Stimulated activated CD4-positive, alpha-beta T cell treated with anti-CD3 and anti-CD28 coated beads, Interleukin-1b, Interleukin-23, amount 100 ng/mL, for 1 hour (primary cell): Measurements from ENCODE around the gene ZNF710.
"Not testable (repeated sequence)": the region's sequence is repeated elsewhere in the genome, so short reads cannot be mapped to it uniquely, and the experiment has no call there.

Experiments
- DNase-seq, 2 donors: peaks; one replicate each; pipeline ENCODE4 v3.0.0-alpha.2; 2020; ENCODE audit warnings: low read depth in 2 of 2

Gene ZNF710

DNA sequence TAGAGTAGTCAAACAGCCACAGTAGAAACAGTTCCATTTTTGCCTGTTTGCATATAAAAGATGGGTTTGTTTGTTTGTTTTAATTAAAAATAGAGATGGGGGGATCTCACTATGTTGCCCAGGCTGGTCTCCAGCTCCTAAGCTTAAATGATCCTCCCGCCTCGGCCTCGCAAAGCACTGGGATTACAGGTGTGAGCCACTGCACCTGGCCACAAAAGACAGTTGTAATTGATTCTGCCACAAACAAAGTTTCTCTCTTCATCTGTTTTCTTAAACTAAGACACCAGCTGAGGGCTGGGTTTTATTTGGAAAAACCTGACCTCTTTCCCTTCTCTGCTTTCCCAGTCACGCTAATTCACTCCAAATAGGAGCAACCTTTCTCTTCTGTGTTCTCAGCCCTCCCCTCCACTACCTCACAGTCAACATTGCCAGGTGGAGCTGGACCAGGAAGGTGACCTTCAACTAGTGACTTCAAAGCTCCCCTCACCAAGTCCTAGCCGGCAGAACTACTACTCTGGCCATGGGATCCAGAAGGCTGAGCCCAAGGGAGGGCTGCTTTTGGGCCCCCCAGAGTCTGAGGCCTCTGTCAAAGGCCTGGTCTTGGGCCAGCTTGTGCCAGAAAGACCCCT lies 102.7 kb downstream of the ZNF710 start:
- DNase-seq = no peak

DNA sequence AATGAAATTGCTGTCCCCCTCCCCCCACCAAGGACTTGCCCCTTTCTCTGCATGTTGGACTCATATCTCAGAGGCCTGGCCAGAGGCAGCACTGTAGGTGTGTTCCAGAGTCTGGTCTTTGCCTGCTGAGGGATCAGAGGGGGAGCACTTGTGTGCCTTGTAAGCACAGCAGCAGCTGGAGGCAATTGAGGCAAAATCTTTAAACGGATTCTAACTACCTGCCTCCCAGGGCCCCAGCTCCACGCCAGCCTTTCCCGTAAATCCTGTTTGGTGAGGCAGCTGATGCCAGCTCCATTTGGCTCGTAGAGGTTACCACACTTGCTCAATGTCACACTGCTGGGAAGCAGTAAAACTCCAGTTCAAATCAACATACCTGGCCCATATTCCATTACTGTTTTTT lies 103.4 kb downstream of the ZNF710 start:
- no peak for DNase-seq

DNA sequence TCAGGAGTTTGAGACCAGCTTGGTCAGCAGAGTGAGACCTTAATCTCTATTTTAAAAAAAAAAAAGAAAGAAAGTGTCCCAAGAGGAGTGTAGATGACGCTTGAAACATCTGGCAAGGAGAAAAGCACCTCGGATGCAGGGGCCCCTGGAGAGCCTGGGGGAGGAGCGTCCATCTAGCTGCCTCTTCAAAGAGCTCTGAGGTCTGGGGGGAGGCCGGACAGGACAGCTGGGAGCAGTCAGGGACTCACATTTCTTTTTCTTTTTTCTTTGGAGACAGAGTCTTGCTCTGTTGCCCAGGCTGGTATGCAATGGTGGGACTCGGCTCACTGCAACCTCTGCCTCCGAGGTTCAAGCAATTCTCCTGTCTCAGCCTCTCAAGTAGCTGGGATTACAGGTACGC lies 104.4 kb downstream of the ZNF710 start:
- DNase-seq = no peak

DNA sequence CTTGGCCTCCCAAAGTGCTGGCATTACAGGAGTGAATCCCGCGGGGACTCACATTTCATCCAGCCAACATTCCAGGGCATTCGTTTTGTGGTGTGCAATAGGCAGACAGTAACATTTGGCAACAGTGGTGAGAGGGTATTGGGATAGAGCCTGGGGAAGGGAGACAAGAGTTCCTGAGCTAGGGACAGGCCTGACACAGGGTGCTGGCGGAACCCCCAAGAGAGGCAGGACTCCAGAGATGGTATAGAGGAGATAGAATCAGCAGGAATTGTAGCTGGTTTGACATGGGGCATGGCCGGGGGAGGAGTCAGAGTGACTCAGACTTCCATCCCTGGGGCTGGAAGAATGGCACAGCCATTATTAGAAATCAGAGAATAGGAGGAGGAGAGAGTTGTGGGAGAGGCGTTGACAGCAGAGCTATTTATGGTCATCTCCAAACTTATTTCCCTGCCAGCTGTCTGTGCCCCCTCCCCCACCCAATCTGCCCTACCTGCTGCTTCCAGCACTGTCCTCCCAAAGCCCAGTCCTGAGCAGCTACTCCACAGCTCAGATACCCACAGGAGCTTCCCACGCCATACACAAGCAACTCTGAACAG lies 105.5 kb downstream of the ZNF710 start:
- DNase-seq = no peak

DNA sequence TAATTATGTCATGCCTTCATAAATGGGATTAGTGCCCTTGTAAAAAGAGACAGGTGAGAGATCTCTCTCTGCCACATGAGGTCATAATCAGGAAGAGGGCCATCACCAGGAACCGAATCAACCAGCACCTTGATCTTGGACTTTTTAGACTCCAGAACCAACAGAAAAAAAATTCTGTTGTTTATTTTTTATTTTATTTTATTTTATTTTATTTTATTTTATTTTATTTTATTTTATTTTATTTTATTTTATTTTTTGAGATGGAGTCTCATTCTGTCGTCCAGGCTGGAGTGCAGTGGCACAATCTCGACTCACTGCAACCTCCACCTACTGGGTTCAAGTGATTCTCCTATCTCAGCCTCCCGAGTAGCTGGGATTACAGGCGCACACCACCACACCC lies 106.9 kb downstream of the ZNF710 start:
- DNase-seq = not testable (repeated sequence)

DNA sequence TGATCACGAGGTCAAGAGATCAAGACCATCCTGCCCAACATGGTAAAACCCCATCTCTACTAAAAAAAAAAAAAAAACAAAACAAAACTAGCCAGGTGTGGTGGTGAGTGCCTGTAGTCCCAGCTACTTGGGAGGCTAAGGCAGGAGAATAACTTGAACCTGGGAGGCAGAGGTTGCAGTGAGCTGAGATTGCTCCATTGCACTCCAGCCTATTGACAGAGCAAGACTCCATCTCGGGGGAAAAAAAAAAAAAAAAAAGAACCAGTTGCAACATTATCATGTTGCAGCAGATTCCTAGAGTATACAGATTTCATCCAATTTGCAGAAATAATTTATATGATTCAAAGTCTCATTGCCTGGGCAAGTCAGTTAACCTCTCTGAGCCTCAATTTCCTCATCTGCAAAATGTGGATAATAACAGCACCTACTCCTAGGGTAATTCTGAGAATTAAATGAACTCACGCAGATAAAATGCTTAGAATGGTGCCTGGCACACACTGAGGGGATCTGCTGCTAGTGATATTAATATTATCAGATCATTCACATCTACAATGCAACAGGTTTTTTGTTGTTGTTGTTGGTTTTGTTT lies 108.1 kb downstream of the ZNF710 start:
- DNase-seq = not testable (repeated sequence)

DNA sequence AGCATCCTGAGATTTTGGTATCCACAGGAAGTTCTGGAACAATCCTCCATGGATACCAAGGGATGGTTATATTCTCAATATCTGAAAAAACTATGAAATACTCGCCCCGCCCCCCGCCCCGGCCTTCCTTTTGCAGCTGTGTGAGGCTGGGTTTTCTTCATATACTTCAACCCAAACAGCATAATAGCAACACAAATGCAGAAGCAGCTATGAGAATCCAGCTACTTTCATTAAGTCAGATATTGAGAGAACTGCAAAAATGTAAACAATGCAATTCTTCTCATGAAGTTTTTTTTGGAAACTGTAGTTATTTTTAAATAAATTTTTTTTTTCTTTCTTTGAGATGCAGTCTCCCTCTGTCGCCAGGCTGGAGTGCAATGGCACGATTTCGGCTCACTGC lies 112.0 kb downstream of the ZNF710 start:
- DNase-seq = no peak

DNA sequence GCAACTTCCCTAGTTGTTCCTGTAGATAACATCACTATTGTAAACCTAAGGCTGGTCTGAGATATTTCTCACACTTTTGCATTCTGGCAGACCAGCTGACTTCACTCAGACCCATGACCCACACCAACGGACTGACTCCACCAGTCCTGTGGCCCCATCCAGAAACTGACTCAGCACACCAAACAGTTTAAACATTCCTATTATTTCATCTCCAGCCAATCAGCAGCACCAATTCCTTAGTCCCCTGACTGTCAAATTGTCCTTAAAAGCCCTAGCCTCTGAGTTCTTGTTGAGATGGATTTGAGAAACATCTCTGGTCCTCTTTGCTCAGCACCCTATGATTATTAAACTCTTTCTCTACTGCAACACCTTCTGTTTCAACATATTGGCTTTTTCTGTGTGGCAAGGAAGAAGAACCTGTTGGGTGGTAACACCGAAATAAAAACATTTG lies 113.4 kb downstream of the ZNF710 start:
- no peak for DNase-seq

DNA sequence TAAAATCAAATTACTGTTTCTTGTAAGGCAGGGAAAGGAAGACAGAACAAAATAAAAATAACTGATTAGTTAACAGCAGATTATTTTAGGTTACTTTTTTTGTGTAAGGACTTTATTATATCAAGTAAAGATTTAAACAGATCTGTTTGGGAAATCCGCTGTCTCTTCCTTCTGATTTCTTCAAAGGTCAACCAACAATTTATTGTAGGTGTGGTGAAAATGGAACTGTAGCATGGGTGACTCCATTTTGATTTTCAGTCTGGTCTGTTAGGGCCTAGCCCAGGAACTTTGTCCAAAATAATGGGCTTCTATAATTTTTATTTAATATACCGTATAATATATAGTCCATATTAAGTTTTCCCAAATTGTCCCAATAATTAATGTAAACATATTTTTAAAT lies 114.7 kb downstream of the ZNF710 start:
- DNase-seq = no peak

DNA sequence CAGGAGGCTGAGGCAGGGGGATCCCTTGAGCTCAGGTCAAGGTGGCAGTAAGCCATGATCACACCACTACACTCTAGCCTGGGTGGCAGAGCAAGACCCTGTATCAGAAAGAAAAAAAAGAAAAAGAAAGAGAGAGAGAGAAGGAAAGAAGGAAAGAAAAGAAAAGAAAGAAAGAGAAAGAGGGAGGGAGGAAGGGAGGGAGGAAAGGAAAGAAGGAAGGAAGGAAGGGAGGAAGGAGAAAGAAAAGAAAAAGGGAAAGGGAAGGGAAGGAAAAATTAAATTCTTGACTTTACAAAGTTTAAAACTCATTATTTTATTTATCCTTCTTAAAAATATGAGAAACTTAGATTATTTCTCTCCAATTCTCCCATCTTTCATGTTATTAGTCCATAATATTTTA lies 118.2 kb downstream of the ZNF710 start:
- no peak for DNase-seq

DNA sequence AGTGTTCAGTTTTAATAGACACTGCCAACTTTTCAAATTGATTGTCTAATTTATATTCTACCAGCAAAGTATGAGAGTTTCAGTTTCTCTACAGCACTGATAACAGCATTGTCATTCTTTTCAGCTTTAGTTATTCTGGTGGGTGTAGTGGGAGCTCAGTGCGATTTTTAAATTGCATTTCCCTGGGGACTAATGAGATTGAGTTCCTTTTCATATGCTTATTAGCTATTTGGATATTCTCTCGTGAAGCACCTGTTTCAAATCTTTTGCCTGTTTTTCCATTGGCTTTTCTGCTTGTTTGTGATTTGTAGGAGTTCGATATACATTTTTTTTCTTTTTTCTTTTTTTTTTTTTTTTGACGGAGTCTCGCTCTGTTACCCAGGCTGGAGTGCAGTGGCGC lies 120.0 kb downstream of the ZNF710 start:
- no peak for DNase-seq

DNA sequence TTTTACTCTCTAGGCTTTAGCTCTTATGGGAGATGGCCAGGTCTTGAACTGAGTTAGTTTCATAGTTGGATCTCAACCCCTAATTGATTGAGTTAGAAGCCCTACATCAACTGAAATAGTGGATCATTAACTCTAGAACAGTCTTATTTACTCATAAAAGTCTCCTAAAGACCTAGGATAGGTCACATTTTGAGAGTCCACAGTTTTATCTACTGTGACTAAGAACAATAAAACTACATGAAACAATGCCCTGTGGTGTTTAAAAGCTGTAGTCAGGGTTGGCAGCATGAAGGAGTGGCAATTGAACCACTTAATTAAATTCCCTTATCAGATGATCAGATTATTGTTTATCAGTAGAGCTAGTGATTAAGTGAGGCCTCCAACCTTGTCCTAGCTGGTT lies 123.4 kb downstream of the ZNF710 start:
- no peak for DNase-seq

DNA sequence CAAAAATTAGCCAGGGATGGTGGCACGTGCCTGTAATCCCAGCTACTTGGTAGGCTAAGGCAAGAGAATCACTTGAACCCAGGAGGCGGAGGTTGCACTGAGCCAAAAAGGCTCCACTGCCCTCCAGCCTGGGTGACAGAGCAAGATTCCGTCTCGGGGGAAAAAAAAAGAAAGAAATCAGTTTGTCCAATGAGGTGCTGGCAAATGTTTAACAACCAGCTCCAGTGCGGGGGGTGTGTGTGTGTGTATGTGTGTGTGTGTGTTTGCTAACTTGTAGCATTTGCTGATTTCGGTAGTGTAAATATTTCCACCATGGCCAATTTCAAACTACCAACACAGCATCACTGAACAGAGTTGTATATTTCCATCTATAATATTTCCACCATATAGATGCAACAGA lies 124.9 kb downstream of the ZNF710 start:
- DNase-seq = no peak

DNA sequence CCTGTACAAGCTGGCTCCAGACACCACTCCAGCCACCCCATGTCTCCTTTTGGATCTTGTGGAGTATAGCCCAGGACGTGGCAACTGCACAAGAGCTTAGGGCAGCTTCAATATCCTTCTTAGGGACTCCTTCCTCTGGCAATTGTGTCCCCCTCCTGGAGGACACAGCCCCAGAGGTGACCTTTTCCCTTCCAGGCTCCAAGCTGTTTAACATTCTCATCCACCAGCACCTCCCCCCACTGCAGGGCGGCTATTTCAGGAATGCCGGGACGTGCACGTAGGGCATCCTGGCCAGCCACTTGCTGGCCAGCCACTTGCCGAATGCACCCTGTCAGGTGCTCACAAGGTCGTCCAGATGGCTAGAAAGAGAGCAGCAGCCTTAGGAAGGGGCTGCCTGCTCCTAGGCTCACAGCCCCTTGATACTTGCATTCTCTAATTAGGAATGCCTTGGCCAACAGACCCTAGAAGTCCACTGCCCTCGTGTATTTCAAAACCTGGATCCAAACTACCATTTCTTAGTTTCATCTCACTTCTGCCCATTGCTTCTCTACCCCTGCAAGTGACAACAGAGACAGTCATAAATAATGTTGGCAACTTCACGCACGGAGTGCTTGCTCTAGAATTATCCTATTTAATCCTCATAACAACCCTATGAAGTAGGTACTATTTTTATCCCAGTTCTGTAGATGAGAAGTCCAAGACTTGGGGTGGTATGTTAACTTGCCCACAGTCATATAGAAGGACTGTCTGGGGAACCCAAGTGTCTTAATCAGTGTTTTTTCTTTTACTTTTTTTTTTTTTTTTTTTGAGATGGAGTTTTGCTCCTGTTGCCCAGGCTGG lies 125.7 kb downstream of the ZNF710 start:
- no peak for DNase-seq

DNA sequence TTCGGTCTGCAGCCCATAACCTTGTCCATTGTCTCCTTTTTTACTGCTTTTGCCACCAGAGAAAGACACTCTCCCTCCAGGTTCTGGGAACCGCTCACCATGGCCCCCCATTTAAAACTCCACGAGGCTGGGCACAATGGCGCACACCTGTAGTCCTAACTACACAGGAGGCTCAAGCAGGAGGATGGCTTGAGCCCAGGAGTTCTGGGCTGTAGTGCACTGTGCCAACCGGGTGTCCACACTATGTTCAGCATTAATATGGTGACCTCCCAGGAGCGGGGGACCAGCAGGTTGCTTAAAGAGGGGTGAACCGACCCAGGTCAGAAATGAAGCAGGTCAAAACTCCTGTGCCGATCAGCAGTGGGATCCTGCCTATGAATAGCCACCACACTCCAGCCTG lies 129.2 kb downstream of the ZNF710 start:
- DNase-seq = no peak
